ENCODE results near the gene CCDC134. TPM values are rescaled to one million over a fixed set of nuclear protein-coding genes. Genes with fewer than 3 reads are reported as not detected.

CCDC134 gene
- polyA plus RNA-seq, 1 of the 3 experiments (the other 2 are of a cell fraction): 2.0 TPM

GRCh38 chr22:41830174-41830573, 29.7 kb downstream of the CCDC134 start:
- no peaks in the 10 kb centered on the region for H3K36me3 ChIP-seq (replicated peaks in 1 of 2; ENCODE audit: control insufficient read depth in 1 of 2, insufficient read depth in 2 of 2, low read length in 1 of 2)
- no peak overlapping the region for H2AFZ ChIP-seq (ENCODE audit: low read depth)
- WGBS (ENCODE audit: low lambda C conversion rate): 100% methylated on average over 1 of the region's 3 CpGs
- H3K79me2 ChIP-seq (ENCODE audit: insufficient read depth): 0 out of 2 replicates have a peak, but pooled peaks cover 7% of the 10 kb centered on the region
- DNase-seq: no peak
- H3K9me2 ChIP-seq: no peaks in the 10 kb centered on the region
- H3K4me3 ChIP-seq (ENCODE audit: low read depth in 2 of 2, low read length in 1 of 2): no peak overlapping the region
- H3K4me1 ChIP-seq (ENCODE audit: control insufficient read depth in 1 of 2, insufficient read depth in 2 of 2, low read depth in 1 of 2, low read length in 1 of 2): no peaks in the 10 kb centered on the region; a peak in 1 of 4 replicates
- no peak overlapping the region for H3K27ac ChIP-seq (ENCODE audit: low read depth in 2 of 2, low read length in 1 of 2)
- H4K20me1 ChIP-seq (ENCODE audit: insufficient read depth): no peaks in the 10 kb centered on the region
- ChIA-PET POLR2A (no interaction called here), CTCF (no interaction called here)
- H3K9ac ChIP-seq: no peak overlapping the region
- H3K4me2 ChIP-seq: no peak overlapping the region
- H3K9me3 ChIP-seq: no peaks in the 10 kb centered on the region
- no peak for TF ChIP-seq ELF1 (IDR thresholded peaks at IDR 0.05)
- TF ChIP-seq USF1 (IDR thresholded peaks at IDR 0.05; ENCODE audit: borderline replicate concordance, low read depth): no peak
- no peak for TF ChIP-seq GATA2 (CRISPR knock-in tag; IDR thresholded peaks at IDR 0.05)
- TF ChIP-seq ZBTB33 (IDR thresholded peaks at IDR 0.05; ENCODE audit: borderline replicate concordance, low read depth): no peak
- TF ChIP-seq TAF1 (IDR thresholded peaks at IDR 0.05; ENCODE audit: borderline replicate concordance, low read depth, low read length): no peak
- TF ChIP-seq SIN3A (IDR thresholded peaks at IDR 0.05; ENCODE audit: borderline replicate concordance, low read depth, low read length): no peak
- H3F3A ChIP-seq (replicated peaks; ENCODE audit: insufficient read depth): no peaks in the 10 kb centered on the region
- H3K27me3 ChIP-seq (ENCODE audit: insufficient read depth): no peaks in the 10 kb centered on the region

- Histone ChIP-seq H3K9me2 (no peaks in the 10 kb centered on the region), H3K27me3 (ENCODE audit: insufficient read depth) (no peaks in the 10 kb centered on the region), H3K4me3 (ENCODE audit: low read depth in 2 of 2, low read length in 1 of 2) (no peak overlapping the region), H3K4me1 (ENCODE audit: control insufficient read depth in 1 of 2, insufficient read depth in 2 of 2, low read depth in 1 of 2, low read length in 1 of 2) (no peaks in the 10 kb centered on the region; a peak in 1 of 4 replicates), H3K79me2 (ENCODE audit: insufficient read depth) (0 out of 2 replicates have a peak, but pooled peaks cover 7% of the 10 kb centered on the region), H3K27ac (ENCODE audit: low read depth in 2 of 2, low read length in 1 of 2) (no peak overlapping the region), H3K4me2 (no peak overlapping the region), H3F3A (replicated peaks; ENCODE audit: insufficient read depth) (no peaks in the 10 kb centered on the region), H3K9ac (no peak overlapping the region), H3K9me3 (no peaks in the 10 kb centered on the region), H3K36me3 (replicated peaks in 1 of 2; ENCODE audit: control insufficient read depth in 1 of 2, insufficient read depth in 2 of 2, low read length in 1 of 2) (no peaks in the 10 kb centered on the region), H2AFZ (ENCODE audit: low read depth) (no peak overlapping the region), H4K20me1 (ENCODE audit: insufficient read depth) (no peaks in the 10 kb centered on the region)
- TF ChIP-seq IRF3 (IDR thresholded peaks at IDR 0.05; ENCODE audit: low read depth, low read length) (no peak), CHD2 (IDR thresholded peaks at IDR 0.05; ENCODE audit: low read length, partially characterized antibody) (no peak), NFIC (IDR thresholded peaks at IDR 0.05; ENCODE audit: borderline replicate concordance) (no peak), USF1 (IDR thresholded peaks at IDR 0.05; ENCODE audit: borderline replicate concordance, low read depth) (no peak), POLR2AphosphoS5 (IDR thresholded peaks at IDR 0.05; ENCODE audit: low read depth, low read length) (no peak), NRF1 (IDR thresholded peaks at IDR 0.05; ENCODE audit: low read depth, low read length) (no peak), YY1 (IDR thresholded peaks at IDR 0.05; ENCODE audit: low read depth) (no peak), SMC3 (IDR thresholded peaks at IDR 0.05; ENCODE audit: low read depth, low read length) (no peak), TEAD4 (IDR thresholded peaks at IDR 0.05; ENCODE audit: borderline replicate concordance, insufficient read depth) (no peak), TCF12 (IDR thresholded peaks at IDR 0.05) (no peak), RFX5 (IDR thresholded peaks at IDR 0.05; ENCODE audit: low read length) (no peak), MEF2A (IDR thresholded peaks at IDR 0.05; ENCODE audit: borderline replicate concordance, low read depth) (no peak), USF2 (IDR thresholded peaks at IDR 0.05; ENCODE audit: borderline replicate concordance, low read depth, low read length) (no peak), GABPA (IDR thresholded peaks at IDR 0.05; ENCODE audit: low read depth) (no peak), CTCF (IDR thresholded peaks at IDR 0.05) (no peak)
- ChIA-PET CTCF (interaction anchor here (1.0 to 1.6 kb wide), 3 partner anchors 9 to 110 kb away, joined by 3 to 6 read pairs (median 3); no protein-coding TSS in a partner anchor), POLR2A (no interaction called here)
- DNase-seq: no peak
- 93% methylated on average over 6 of the region's 6 CpGs for WGBS (ENCODE audit: low lambda C conversion rate)
These were observed 30.9 kb downstream of the CCDC134 start for GRCh38 chr22:41831383-41831782.
